Sciatic nerve (tissue), 2 donors: ENCODE data around the gene NSA2. TPM values are rescaled to one million over a fixed set of nuclear protein-coding genes. Genes with fewer than 3 reads are reported as not detected.
"Not testable (repeated sequence)": the region's sequence is repeated elsewhere in the genome, so short reads cannot be mapped to it uniquely, and the experiment has no call there.

Source experiments
- ATAC-seq: fragments of 200-7000 bp; cut with Tn5 transposase; one replicate; pipeline ENCODE4 v1.9.1; 2020; ENCODE audit warnings: mild to moderate bottlenecking, moderate library complexity
- DNase-seq: peaks from one replicate; pipeline ENCODE4 v3.0.0-alpha.2; 2020; ENCODE audit warnings: low spot score
- intact Hi-C: fragments of 100-400 bp; cut with DNase I; formaldehyde crosslinking; loops from one replicate; pipeline ENCODE4 v1.14.2; 2022
- total RNA-seq: library from RNA; stranded (reverse); fragmentation: NEBNext Ultra II Directional; extraction: Animal tissue kit (Norgen Biotek cat#: 25700); gene quantifications from one replicate; pipeline ENCODE4 v1.2.1, GENCODE V29; 2021
- donor health status: DM: no; HTN: no; CAD: no.
- donor health status: DM: no; HTN: no; CAD: no.

Gene NSA2
- total RNA-seq: 48.5 TPM

DNA sequence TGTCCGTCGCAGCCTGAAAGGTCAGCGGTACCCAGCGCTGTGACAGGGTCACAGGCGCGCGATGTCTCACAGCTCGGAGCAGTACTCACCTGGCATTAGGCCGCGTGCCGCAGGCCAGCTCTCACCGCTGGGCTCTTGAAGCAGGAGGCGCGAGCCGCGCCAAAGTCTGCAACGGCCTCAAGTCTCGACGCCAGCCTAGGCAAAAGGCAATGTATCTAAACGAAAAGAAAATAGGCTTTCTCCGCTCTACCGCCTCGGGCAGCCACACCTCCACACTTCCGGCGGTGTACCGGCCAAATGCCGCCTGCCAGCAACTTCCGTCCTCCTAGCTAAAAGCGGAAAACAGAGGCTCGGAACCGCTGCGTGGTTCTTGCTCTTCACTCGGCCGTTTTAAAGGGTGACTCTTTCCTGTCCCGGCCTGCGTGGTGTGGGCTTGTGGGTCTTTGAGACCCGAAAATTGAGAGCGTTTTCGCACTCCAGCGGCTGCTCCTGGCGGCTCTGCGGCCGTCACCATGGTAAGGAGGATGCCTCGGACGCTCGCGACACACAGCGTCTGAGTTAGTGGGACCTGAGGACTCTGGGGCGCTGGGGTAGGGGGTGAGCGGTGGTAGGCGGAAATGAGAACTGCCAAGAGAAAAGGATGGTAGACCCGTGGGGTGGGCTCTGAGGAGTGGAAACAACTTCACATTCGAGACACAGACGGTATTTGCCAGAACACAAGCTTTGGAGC lies at the start of gene NSA2, which contains the start of gene GFM2:
NSA2 (plus strand) TSS at position 401 of the 730 bp plus-strand sequence; CDS start at position 513, 112 bp downstream.
GFM2 (minus strand) TSS at position 269 of the 730 bp plus-strand sequence. CDS start 3,375 bp downstream, outside the sequence.
- intact Hi-C loops: no loop called here
- ATAC-seq: peak; percentile 99
- DNase-seq: peak; percentile 95

GRCh38 chr5:74717596-74717995 lies 49.5 kb upstream of the NSA2 start:
- ATAC-seq (no peak), DNase-seq (no peak)
- intact Hi-C loops: no loop called here

- DNase-seq (no peak), ATAC-seq (no peak)
- intact Hi-C loops: no loop called here
Observed at GRCh38 chr5:74722271-74722670, 44.8 kb upstream of the NSA2 start.

GRCh38 chr5:74725331-74725730 lies 41.7 kb upstream of the NSA2 start:
- ATAC-seq: no peak
- no peak for DNase-seq
- intact Hi-C loops: no loop called here

DNA sequence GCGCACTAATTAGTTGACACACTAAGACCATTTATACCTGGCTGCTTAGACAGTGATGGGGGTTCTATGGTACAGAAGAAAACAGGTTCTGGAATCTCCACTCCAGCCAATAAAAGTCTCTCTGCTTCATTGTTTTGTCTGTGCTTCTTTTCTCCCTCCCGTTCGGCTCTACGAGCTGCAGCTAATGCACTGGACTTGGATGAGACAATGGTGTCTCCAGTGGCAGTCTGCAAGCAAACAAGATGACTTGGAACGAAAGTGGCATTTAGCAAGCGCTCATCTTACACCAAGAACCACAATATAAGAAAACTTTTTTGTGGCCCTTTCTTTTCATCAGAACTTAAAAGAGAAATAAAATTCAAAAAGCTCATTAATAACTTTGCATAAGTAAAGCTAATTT lies 30.3 kb upstream of the NSA2 start:
- ATAC-seq (no peak), DNase-seq (no peak)
- intact Hi-C loops: no loop called here

- intact Hi-C loops: no loop called here
- DNase-seq (no peak), ATAC-seq (no peak)
Observed at GRCh38 chr5:74738406-74738805, 28.6 kb upstream of the NSA2 start.

GRCh38 chr5:74748742-74749141 lies 18.3 kb upstream of the NSA2 start:
- DNase-seq, ATAC-seq, intact Hi-C loops: not testable (repeated sequence)

DNA sequence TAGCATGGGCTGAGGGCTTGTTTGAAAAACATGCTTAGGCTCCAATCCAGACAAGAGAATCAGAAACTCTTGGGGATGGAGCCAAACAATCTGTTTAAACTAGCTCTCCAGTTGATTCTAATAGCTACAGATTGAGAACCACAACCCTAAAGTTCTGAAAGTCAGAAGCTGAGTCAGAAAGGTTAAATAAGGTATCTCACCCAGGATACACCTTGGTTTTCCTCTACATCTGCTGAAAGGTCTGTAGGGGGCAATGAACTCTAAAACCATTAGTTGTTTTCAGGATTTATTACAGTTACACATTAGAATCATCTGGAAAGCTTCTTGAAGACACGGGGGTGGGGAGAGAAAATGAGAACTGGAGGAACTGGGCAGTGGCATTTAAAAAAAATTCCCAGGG lies 5.8 kb upstream of the NSA2 start:
- no peak for DNase-seq
- ATAC-seq: no peak
- intact Hi-C loops: no loop called here

GRCh38 chr5:74762599-74762998 lies 4.5 kb upstream of the NSA2 start:
- ATAC-seq (no peak), DNase-seq (no peak)
- intact Hi-C loops: no loop called here

- DNase-seq (no peak), ATAC-seq (no peak)
- intact Hi-C loops: no loop called here
Observed at GRCh38 chr5:74763504-74763903, 3.5 kb upstream of the NSA2 start.

DNA sequence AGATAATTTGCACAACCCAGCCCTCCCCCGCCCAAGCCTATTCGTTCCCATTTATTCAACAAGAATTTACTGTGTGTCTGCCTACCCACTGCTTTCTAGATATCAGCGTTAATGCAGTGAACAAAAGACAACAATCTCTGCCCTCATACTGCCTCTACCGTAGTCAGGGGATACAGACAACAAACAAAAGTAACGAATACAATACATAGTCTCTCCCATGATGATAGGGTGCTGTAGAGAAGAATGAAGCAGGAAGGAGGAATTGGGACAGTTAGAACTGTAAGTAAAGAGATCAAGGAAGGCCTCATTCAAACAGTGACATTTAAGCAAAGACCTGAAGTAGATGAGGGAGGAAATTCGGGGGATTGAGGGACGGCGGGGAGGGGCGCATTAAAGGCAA lies 1.8 kb upstream of the NSA2 start:
- intact Hi-C loops: no loop called here

GRCh38 chr5:74765929-74766328 lies 1.1 kb upstream of the NSA2 start:
- intact Hi-C loops: no loop called here
- no peak for DNase-seq
- no peak for ATAC-seq

More for the DNA sequence above, 1.8 kb upstream of the NSA2 start:
- ATAC-seq: no peak
- no peak for DNase-seq

DNA sequence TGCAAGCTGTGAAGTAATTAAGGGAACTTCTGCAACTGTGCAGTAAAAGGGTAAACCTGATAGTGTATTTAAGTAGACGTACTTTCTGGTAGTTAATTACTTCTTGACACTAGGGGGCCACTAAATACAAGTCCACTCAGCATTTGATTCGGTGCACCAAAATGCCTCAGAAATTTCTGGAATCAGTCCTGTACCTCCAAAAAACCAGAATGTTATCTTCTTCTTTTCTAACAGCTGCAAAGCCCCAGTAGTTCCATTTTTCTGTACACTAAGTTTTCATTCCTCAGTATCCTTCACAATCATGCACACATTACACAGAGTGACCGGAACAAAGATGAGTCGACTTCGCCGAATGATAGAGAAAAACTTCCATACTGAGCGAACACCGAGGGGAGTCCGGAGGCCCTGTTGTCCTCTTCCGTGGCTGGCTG lies 616 bp upstream of the NSA2 start:
- intact Hi-C loops: no loop called here
- ATAC-seq (peak; percentile 56), DNase-seq (no peak)

DNA sequence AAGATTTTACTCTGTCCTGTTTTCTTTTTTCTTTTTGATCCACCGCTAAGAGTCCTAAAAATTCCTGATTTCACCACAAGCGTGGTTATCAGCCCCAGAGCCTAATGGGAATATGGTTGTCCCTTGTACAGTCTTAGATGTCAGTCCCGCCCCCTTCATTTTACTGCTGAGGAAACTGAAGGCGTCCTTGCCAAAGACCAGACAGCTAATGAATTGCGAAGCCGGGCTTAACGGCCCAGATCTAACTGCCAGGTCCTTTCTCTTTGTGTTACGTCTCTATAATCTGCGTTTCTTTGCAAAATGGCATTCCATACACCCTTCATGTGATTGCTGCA lies 497 bp downstream of the NSA2 start:
- intact Hi-C loops: no loop called here
- no peak for DNase-seq
- no peak for ATAC-seq

- no peak for ATAC-seq
- intact Hi-C loops: no loop called here
- DNase-seq: no peak
Observed at GRCh38 chr5:74772359-74772758, 5.3 kb downstream of the NSA2 start.

GRCh38 chr5:74778609-74779008 lies 11.6 kb downstream of the NSA2 start:
- intact Hi-C loops: no loop called here
- DNase-seq (no peak), ATAC-seq (no peak)

DNA sequence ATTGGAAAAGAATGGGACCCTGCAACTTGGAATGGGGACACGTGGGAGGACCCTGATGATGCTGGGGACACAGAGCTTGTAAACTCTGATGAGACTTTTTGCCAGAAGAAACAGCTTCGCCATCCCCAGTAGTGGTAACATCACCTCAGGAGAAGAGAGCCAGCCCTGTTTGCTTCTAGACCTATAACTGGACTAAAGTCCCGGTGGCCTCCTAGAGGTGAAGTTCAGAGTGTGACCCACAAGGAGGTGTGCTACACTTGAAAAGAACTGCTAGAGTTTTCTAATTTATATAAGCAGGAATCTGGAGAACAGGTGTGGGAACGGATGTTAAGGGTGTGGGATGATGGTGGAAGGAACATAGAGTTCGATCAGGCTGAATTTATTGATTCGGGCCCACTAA lies 19.8 kb downstream of the NSA2 start:
- DNase-seq: no peak
- intact Hi-C loops: no loop called here

DNA sequence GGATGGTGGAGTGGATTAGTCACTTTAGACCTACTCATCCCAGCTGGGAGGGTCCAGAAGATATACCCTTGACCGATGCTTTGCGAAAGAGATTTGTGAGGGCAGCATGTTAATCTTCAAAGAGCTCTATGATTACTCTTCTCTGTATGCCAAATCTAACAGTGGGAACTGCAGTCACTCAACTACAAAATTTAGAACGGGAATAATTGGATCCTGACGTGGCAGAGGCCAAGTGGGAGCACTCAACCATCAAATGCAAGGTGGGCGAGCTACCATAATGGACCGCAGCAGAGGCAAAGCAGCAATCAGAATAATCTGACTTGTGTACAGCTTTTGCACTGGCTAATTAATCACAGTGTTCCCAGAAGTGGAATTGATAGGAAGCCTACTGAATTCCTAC lies 20.4 kb downstream of the NSA2 start:
- intact Hi-C loops: no loop called here
- ATAC-seq: no peak
- DNase-seq: no peak

More for the DNA sequence above, 19.8 kb downstream of the NSA2 start:
- ATAC-seq: no peak

DNA sequence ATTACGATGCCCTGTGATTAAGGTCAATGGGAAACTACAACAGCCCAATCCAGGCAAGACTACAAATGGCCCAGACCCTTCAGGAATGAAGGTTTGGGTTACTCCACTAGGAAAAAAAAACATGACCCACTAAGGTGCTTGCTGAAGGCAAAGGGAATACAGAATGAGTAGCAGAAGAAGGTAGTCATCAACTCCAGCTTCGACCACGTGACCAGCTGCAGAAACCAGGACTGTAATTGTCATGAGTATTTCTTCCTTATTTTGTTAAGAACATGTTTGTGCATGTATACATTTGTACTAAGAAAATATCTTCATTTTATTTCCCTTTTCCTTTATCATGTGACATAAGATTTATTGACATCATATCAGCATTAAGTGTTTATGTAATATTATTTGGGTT lies 24.6 kb downstream of the NSA2 start:
- intact Hi-C loops, ATAC-seq, DNase-seq: not testable (repeated sequence)

DNA sequence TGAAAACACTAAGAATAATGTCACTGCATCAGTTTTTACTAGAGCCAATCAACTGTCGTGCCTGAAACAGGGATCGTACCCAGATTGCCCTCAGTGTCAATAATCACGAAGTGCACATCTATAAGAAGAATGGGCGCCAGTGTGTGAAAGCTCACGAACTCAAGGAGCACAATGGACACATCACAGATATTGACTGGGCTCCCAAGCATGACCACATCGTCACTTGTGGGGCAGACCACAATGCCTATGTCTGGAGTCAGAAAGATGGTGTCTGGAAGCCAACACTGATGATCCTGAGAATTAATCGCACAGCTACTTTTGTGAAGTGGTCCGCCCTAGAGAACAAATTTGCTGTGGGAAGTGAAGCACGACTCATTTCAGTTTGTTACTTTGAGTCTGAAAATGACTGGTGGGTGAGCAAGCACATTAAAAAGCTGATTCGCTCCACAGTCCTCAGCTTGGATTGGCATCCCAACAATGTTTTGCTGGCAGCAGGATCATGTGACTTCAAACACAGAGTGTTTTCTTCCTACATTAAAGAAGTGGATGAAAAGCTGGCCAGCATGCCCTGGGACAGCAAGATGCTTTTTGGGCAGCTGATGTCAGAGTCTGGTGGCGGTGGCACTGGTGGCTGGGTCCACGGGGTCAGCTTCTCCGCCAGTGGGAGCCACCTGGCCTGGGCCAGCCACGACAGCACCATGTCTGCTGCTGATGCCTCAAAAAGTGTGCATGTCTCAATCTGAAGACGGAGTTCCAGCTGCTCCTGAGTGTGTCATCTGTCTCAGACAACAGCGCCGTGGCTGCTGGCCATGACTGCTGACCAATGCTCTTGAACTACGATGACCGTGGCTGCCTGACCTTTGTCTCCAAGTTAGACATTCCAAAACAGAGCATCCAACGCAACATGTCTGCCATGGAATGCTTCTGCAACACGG lies 32.2 kb downstream of the NSA2 start:
- ATAC-seq (peak; percentile 13), DNase-seq (no peak)
- intact Hi-C loops: no loop called here
